GM10847 (cell line): ENCODE data around the gene RAC2.

Experiments used
- POLR2A ChIP-seq: IDR thresholded peaks from 2 replicates; pipeline ENCODE4 v1.6.1; 2011; ENCODE audit not compliant: insufficient read length; ENCODE audit errors: extremely low read depth

The RAC2 gene

DNA sequence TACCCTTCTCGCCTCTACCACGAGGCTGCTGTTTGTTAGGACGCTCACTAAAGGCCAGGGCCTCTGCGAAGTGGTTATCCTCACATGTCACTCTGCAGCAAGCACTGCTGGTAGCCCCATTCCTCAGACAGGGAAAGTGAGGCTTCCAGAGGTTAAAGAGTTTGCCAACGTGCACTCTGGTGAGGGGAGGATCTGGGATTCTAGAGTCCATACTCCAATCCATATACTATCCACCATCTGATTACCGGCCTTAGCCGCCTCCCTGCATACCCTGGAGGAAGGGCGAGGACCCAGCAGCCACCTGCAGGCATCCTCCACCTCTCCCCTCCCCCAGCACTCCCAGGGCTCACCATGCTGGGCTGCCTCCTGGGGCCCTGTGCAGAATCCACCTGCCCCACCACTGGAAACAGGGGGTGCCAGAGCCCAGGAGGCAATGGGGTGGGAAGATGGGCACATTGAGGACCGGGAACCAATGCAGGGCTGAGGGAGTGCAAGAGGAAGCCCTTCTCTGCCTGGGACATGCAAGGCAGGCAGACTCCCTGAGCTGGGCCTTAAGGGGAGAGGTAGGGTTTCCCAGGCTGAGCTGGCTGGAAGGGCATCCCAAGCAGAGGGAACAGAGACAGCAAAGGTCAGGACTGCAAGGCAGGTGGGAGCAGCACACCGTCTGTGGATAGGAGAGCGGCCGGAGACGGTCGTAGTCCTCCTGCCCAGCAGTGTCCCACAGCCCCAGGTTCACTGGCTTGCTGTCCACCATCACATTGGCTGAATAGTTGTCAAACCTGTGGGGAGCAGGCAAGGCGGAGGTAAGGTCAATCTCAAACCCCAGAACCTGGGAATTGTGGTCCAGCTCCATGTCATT lies 11.7 kb downstream of the RAC2 start:
- TF ChIP-seq POLR2A = no peak

GRCh38 chr22:37231406-37232139 lies 12.5 kb downstream of the RAC2 start:
- TF ChIP-seq POLR2A = no peak

DNA sequence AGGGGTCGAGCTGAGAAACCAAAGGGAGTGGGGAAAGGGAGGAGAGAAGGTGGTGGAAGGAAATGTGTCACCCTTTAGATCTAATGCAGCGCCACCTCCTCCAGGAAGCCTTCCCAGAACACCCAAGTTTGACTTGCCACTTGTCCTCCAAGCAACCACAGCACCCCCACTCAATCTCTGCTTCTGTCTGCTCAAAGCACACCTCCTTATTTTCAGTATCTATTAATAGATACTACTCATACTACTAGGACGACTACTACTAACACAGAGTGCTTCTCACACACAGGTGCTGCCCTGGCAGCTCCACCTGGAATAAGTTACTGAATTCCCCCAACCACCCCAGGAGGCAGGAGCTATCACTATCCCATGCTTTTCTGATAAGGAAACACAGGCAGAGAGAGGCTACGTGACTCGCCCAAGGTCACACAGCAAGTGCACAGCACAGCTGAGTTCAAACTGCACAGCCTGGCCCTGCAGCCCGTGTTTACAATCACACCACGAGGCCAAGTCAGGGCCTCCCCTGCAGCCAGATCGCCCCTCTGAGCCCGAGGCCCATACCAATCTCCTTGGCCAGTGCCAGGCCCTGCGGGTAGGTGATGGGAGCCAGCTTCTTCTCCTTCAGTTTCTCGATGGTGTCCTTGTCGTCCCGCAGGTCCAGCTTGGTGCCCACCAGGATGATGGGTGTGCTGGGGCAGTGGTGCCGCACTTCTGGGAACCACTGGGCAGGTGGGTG lies 13.2 kb downstream of the RAC2 start:
- TF ChIP-seq POLR2A = no peak

GRCh38 chr22:37229805-37230672 lies 14.0 kb downstream of the RAC2 start:
- TF ChIP-seq POLR2A = no peak

DNA sequence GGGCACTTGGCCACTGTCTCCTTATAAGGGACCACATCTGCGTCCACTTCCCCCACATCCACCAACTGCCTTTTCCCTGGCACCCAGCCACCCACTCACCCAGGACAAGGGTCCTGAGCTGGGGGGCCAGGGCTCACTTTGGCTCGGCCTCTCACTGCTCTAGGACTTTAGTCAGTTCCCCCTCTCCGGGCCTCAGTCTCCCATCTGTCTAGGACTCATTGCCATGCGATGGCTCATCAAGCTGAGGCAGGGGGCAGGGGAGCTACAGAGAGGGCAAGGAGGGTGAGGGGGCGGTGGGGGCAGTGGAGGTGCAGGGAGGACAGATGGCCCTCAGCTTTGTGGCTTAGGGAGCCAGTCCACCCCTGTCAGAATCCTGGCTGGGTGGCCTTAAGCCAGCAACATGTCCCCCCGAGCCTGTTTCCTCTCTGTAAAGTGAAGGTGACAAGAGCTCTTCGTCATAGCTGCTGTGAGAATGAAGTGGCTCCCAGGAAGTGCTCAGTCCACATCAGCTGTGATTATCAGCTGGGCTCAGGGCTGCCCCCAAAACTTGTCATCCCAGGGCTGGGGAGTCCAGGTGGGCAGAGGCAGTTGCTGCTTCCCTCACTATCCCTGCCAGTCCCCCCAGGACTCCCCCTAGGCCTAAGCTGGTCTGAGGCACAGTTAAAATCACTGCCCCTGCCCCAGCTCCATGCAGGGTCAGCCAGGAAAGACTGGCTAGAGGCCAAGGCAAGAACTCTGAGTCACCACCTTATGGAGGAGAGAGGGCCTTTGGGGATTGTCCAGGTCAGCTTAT lies 14.9 kb downstream of the RAC2 start:
- TF ChIP-seq POLR2A = no peak

DNA sequence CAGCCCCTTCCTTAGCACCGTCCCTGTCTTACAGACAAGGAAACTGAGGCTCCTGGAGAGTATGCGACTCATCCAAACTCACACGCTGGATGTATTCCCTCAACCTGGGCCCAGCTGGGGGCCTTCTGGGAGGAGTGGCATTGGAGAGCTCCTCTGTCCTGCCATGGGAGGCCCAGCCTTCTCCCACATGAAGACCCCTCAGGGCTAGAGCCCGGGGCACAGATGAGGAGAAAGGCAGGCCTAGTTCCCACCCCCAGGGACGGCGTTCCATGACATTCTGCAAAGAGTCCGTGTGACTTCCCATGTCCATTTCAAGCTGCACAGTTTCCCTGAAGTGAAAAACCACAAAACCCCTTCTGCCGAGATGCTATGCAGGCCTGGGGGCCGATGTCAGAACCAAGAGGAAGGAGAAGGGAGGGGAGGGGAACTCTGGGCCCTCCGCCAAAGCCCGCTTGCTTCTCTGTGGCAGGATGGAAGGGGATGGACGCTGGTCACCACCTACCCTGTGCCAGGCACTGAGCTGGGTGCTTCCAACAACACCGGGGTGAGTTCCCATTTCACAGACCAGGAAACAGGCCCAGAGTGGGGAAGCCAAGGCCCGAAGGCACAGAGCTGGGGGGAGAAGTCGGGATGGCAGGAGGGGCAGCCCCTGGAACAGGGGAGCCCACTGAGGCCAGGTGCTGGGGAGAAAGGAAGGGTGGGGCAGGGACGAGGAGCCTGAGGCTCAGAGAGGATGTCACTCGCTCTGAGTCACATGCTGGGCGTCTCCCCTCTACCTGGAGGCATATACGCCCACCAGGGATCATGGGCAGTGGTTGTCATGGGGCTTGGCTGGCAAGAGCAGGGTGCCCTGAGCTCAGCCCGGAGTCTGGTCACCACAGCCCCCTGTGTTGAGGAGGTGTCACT lies 15.7 kb downstream of the RAC2 start:
- no peak for TF ChIP-seq POLR2A

GRCh38 chr22:37226514-37226913 lies 17.6 kb downstream of the RAC2 start:
- TF ChIP-seq POLR2A = no peak

DNA sequence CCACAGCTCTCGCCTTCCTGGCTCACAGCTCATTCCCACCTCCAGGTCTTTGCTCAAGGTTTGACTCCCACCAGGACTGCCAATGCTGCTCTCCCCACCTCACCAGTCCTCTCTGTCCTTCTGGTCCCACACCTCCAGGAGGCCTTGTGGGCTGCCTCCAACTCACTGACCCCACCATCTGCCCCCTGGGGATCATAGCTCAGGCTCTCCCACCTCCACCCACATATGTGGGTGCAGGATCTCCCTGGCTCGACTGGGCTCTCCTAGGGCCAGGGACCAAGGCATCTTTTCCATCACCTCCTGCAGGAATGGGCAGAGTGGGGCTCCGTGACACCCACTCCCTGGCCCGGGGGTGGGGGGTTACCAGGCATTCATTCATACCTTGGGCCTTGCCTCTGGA lies 18.0 kb downstream of the RAC2 start:
- TF ChIP-seq POLR2A = no peak

- no peak for TF ChIP-seq POLR2A
Measured at GRCh38 chr22:37225481-37225880, 18.6 kb downstream of the RAC2 start.

DNA sequence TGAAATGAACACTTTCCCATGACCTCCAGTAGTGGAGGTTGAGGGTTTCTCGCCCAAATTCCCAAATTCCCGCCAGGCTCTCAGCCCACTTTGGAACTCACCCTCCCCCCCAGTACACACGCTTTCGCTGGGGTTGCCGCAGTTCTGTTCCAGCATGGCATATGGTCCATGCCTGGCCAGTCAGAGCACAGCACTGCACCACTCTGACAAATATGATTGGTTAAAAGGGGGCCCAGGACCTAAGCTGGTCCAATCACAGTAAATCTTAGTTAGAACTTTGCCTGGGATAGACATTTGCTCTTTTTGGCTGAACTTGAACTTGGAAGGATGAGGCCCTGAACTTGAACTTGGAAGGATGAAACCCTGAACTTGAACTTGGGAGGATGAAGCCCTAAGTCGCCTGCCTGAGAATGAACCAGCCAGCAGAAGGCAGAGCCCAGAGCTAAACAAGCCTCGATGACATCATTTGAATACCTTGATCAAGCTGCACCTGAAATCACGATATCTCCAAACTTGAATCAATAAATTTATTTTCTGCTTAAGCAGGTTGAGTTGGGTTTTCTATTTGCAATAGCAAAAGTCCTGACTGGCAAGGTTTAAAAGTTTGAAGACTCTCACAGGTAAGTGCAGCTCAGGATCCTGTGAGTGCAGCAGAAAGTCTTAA lies 19.2 kb downstream of the RAC2 start:
- TF ChIP-seq POLR2A = no peak

GRCh38 chr22:37223965-37224551 lies 20.0 kb downstream of the RAC2 start:
- no peak for TF ChIP-seq POLR2A

DNA sequence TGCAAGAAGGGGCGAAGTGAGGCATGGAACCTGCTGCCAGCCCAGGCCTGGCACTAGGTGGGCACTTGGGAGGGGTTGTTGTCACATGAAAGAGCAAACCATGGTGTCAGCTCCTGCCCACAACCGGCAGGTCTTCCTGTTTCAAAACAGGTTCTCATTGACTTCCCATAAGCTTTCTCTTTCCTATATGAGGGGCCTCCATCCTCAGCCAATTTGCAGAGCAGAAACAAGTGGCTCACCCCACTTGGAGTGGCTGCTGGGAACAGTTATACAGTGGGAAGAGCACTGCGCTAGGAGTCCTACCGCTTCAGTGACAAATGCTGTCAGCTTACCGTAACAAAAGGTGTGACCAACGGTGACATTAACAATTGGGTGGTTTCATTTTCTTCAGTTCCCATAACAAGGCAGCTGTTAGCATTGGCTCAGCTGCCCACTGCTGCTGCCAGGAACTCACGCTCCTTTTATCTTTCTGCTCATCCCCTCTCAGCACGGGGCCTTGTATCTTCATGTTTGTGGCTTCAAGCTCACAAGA lies 21.6 kb downstream of the RAC2 start:
- TF ChIP-seq POLR2A = no peak
